Upper lobe of left lung (tissue), 4 donors: ENCODE results near the gene RBKS.

Experiments
- CTCF ChIP-seq, 6 experiments: fragments of 450-650 bp in 4 of 6; fragments of 200-600 bp in 2 of 6; sonication (generic) in 2 of 6; IDR thresholded peaks; one replicate each; pipeline ENCODE4 v1.5.1; 2016 to 2019; ENCODE audit warnings: antibody characterized with exemption in 6 of 6
- POLR2A ChIP-seq, 4 donors: fragments of 450-650 bp; IDR thresholded peaks; one replicate each; pipeline ENCODE4 v1.5.1; 2016 to 2017; ENCODE audit warnings: antibody characterized with exemption in 4 of 4, mild to moderate bottlenecking in 2 of 4

GRCh38 chr2:27742571-27742970, 147.6 kb downstream of the RBKS start:
- TF ChIP-seq CTCF (IDR thresholded peaks at IDR 0.05) (no peak), POLR2A (IDR thresholded peaks at IDR 0.05) (no peak)
